SK-MEL-5 (cell line): Measurements from ENCODE around the gene CFD. TPM values are rescaled to one million over a fixed set of nuclear protein-coding genes. Genes with fewer than 3 reads are reported as not detected.

ENCODE experiments used
- DNase-seq: peaks from one replicate; pipeline ENCODE4 v3.0.0-alpha.2; 2016; ENCODE audit warnings: low read depth, low spot score
- in situ Hi-C: cut with HindIII; loops from 2 replicates; pipeline ENCODE4 v1.10.0; 2016; ENCODE audit warnings: low sequenced_read_pairs, high pct_unique_total_duplicates, low pct_unique_long_range_greater_than_20kb
- total RNA-seq: library from RNA; depleted of rRNA; stranded (reverse); fragments of >200 nt; shearing (Covaris generic); gene quantifications from 2 replicates; pipeline ENCODE4 v1.2.3, GENCODE V29; 2014

CFD gene
- total RNA-seq, 1 experiment from 2014 or later, result 4.3 TPM

DNA sequence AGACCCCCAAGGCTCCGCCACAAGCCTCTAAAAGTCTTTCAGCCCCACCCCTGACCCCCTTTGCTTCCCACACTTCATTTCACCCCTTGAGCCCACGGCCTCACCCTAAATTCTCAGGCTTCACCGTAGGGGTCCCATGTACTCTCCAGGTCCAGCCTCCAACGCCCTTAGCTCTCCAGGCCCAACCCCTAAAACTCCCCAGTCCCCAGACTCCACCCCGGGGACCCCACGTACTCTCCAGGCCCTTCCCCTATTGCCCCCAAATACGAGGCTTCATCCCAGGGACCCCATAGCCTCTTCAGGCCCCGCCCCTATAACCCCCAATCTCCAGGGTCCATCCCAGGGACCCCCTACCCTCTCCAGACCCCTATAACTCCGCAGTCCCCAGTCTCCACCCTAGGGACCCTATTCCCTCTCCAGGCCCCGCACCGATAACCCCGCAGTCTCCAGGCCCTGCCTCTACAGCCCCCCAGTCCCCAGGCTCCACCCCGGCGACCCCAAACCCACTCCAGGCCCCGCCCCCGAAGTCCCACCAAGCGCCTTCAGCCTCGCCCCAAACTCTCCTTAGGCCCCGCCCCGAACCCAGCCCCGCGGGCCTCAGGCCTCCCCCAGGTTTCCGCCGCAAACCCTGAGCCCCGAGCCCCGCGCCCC, 32.9 kb downstream of the CFD start:
- DNase-seq, result no peak
- in situ Hi-C loops, result no loop called here

DNA sequence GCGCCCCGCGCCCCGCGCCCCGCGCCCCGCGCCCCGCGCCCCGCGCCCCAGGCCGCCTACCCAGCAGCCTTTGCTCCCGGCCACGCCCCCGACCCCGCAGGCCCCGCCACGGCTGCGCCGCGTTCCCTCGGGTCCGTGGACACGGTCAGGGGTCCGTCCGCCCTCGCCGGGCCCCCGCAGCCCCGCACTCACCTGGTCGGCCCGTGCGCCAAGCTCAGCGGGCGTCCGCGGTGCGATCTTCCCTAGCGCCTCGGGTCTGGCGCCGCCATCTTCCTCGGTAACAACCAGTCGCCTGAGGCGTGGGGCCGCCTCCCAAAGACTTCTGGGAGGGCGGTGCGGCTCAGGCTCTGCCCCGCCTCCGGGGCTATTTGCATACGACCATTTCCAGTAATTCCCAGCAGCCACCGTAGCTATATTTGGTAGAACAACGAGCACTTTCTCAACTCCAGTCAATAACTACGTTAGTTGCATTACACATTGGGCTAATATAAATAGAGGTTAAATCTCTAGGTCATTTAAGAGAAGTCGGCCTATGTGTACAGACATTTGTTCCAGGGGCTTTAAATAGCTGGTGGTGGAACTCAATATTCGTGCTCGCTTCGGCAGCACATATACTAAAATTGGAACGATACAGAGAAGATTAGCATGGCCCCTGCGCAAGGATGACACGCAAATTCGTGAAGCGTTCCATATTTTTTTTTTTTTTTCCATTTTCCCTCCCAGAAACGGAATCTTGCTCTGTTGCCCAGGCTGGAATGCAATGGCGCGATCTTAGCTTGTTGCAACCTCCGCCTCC, 33.6 kb downstream of the CFD start, which contains the start of the genes MED16 and RNU6-9:
Gene MED16, minus strand, starts transcription at position 294 of the 796 bp plus-strand sequence. CDS start 2,056 bp downstream, outside the sequence.
Gene RNU6-9, plus strand, starts transcription at position 591 of the 796 bp plus-strand sequence.
- peak; percentile 91 for DNase-seq

DNA sequence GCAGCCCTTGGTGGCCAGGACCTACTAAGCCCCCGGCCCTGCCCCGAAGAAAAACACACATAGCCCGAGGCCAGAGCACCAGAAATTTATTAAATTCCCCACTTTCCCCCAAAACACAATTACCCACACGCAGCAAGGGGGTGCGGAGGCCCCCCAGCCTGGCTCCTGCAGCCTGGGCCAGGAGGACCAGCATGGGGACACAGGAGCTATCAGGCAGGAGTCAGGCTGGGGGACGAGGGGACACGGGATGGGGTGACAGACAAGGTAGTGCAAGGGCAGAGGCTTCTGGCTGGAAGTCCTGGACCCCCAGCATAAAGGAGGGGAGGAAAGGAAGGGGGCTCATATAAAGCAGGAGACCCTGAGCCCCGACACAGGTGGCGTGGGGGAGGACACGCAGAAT, 37.0 kb downstream of the CFD start:
- no peak for DNase-seq
- in situ Hi-C loops, result no loop called here

More for the DNA sequence above, 33.6 kb downstream of the CFD start, which contains the start of the genes MED16 and RNU6-9:
- in situ Hi-C loops, result no loop called here

DNA sequence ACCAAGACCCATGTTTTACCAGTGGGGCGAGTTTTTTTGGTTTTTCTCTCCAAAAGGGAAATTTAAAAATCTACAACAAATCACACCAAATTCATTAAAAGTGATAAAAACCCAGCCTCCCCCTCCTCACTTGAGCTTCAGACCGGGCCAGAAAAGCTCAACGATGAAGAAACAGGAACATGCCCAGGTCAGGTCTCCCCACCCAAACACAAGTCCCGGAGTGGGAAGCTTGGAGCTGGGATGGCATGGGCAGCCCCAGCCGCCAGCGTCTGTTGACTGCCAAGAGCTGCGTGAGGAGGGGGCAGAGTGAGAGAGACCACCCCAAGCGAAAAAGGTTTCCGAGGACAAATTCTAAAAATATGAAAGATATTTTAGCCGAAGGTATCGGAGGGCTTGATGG, 37.5 kb downstream of the CFD start:
- in situ Hi-C loops, result no loop called here
- DNase-seq, result no peak

DNA sequence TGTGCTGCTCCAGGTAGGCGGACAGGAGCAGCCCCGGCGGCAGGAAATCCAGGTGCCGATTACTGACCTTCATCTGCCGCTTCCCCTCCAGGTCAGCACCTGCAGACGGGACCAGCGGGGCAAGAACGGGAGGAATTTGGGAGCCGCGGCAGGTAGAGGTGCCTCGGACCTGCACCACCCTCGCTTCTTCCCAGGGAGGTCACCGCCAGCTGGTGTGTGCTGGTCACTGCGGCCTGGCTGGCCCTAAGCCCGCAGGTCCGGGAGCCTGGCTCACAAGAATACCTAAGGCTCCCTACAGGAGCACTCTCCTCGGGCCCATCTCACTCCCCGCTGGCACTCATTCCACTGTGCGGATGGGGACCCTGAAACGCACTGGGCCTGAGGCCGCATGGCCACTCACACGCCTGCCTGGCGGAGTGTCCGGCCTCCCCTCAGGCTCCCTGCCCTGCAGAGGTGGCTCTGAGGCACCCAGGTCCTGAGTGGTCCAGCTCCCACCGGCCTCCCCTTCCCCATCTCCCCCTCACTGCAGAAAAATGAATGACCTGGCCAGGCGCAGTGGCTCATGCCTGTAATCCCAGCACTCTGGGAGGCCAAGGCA, 38.1 kb downstream of the CFD start:
- no peak for DNase-seq
- in situ Hi-C loops, result no loop called here

DNA sequence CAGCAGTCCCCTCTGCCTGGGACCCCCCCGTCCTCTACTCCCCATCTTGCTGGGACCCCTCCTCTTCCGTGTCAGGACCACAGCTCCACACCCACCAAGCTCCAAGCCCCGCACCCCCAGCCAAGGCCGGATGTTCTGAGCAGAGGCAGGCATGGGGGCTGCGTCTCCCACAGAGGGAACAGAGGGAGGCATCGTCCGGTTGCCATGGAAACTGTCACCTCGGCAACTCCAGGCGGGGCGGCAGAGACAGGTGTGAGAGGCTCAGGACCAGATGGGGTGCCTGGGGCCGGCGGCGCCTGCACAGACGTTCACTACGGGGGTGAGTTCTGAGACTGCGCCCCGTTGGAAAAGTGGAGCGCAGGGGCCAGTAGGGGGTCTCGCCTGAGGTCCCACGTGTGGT, 39.2 kb downstream of the CFD start:
- in situ Hi-C loops, result no loop called here
- no peak for DNase-seq

DNA sequence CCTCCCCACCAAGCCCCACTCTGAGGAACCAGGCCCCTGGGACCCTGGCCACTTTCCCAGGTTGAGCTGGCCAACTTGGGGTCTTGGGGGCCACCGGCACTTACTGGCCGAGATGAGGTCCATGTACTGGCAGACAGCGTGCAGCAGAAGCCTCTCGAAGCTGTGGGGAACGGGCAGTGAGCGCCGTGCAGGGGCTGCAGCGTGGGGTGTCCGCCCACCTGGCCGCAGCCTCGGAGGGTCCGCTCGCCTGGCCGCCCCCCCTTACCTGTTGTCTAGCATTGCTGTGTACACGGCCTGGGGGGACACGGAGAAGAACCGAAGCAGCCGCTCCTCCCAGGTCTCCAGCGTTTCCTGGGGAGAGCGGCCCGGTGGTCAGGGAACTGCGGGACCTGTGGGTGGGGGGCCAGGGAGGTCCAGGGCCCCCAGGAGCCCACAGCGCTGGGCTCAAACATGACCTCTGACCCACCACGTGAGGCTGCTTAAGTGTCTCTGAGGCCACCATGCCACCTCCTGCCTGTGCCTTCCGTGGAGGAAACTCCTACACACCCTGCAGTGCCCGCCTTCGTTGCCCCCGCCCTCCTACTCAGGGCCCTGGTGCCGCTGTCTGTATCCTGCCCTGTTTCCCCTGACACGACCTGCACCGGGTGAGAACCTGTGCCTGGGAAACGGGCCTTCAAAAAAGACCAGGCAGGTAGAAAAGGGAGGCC, 40.0 kb downstream of the CFD start:
- no peak for DNase-seq
- in situ Hi-C loops, result no loop called here

DNA sequence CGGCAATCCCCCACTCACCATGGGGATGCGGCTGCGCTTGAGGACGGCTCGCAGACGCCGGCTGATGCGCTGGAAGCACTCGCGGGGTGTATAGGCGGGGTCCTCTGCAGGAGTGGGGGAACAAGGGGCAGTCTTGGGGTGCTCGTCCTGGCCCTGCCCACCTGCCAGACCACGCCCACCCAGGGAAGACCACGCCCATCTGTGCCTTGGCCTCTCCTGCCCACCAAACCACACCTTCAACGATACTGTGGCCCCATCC, 40.5 kb downstream of the CFD start:
- in situ Hi-C loops, result no loop called here
- DNase-seq, result no peak

DNA sequence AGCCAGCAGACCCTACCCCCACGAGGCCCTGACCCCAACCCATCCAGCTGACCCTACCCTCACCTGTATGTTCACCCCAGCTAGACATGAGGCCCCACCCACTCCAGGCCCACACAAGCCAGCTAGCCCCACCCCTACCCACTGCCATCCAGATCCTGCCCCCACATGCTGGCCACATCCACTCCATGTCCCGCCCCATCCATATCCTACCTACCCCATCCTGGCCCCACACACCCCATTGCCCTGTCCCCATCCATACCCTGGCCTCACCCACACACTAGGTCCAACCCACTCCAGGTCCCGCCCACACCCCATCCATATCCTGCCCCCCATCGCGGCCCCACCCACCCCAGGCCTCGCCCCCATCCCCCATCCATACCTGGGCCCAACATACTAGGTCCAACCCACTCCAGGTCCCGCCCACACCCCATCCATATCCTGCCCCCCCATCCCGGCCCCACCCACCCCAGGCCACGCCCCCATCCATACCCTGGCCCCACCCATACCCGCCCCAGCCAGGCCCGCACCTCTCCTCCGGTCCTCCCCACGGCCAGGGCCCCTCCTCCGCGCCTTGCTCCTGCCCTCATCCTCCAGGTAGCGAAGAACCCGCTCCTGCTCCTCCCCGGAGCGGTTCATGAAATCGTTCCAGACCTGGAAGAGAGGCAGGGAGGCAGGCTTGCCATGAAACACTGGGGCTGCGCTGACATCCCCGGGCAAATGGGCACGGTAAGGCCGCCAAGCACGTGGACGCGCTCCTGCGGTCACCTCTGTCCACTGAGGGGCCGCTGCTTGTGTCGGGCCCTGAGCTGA, 41.0 kb downstream of the CFD start:
- peak; percentile 29 for DNase-seq
- in situ Hi-C loops, result no loop called here

DNA sequence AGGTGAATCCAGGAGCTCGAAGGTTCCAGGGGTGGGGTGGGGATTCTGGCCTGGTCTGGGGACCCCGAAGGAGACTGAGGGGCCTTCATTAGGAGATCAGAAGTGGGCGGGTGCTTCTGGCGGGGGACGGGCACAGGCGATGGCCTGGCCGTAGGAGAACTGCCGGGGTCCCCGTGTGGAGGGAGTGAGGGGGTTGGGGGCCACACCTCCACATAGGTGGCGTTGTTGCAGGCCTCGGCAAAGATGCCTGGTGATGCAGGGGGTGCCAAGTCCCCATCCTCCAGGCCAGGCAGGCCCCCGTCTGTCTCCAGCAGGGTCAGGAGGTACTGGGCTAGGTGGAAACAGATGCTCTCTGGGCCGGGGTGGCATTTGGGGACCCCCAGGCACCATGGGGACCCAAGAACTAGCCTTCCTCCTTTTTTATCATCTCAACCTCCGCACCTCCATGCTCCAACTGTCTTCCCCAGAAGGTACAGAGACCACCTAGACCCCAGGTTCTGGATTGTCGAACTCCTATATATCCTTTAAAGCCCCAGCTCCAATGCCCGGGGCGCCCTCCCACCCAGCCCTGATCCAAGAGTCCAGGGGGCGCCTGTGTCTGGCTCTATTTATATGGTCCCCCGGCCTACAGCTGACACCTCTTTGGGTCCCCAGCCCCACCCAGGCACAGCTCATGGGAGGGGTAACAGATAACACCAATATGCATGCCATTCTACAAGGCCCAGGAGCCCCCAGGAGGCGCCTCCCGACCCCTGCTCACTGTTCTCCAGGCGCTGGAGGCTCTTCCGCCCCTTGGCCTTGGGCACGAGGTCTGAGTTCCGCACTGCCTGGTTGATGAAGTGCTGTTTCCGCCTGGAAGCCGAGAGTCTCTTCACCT, 42.0 kb downstream of the CFD start:
- in situ Hi-C loops, result no loop called here
- no peak for DNase-seq

DNA sequence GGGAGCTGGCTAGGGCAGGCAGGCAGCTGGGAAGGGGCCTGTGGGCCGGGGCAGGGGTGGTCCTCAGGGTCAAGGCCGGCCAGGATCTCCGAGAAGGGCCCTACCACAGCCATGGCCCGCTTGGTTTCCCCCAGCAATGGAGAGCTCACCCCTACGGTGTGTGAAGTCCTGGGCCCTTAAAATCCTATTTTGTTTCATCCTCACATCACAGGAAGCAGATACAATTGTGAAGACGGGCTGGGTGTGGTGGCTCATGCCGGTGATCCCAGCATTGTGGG, 42.6 kb downstream of the CFD start:
- in situ Hi-C loops, result no loop called here
- DNase-seq, result no peak

DNA sequence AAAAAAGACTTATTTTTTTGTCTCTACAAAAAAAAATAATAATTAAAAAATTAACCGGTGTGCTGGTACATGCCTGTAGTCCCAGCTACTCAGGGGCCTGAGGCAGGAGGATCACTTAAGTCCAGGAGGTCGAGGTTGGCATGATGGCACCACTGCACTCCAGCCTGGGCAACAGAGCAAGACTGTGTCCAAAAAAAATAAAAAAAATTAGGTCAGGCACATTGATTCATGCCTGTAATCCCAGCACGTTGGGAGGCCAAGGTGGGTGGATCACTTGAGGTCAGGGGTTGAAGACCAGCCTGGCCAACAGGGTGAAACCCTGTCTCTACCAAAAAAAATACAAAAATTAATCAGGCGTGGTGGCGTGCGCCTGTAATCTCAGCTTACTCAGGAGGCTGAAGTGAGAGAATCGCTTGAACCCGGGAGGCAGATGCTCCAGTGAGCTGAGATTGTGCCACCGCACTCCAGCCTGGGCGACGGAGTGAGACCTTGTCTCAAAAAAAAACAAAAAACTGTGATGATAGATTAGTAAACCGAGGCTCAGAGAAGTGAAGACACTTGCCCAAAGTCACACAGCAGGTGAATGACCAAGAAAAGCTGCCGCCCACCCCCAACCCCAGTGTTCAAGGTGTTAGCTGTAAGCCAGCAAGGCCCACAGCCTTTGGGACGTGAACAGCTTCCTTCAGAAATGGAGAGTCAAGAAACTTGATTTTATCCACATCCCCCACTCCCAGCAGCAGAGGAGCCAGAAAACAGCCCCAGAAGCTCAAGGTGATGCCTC, 43.2 kb downstream of the CFD start:
- in situ Hi-C loops, result no loop called here
- DNase-seq, result no peak

DNA sequence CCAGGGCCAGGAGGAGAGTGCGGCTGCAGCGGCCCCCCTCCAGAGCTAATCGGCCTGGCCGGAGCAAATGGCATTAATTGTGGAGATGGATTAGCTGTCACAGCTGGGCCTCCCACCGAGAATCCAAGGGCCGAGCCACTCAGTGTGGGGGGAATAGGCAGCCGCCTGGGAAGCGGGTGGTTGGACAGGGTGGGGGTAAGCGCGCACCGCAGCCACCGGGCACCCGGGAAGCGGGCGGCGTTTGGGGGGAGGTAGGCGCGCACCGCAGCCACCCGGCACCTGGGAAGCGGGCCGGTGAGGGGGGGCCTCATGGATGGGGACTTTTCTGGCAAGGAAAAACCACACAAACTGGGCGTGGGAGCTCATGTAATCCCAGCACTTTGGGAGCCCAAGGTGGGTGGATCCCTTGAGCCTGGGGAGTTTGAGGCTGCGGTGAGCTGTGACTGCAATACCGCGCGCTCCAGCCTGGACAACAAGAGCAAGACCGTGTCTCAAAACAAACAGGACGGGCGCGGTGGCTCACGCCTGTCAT, 43.9 kb downstream of the CFD start:
- no peak for DNase-seq
- in situ Hi-C loops, result no loop called here

DNA sequence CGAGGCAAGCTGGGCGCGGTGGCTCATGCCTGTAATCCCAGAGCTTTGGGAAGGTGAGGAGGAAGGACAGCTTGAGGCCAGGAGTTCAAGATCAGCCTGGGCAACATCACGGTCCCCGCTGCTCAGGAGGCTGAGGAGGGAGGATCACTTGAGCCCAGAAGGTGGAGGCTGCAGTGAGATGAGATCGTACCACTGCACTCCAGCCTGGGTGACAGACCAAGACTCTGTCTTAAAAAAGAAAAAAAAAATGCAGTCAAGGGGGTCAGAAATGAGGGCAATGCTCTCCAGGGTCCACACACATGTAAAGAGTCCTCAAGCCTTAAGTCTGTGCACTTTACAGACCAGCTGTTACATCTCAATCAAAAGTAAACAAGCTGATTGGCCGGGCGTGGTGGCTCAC, 45.1 kb downstream of the CFD start:
- DNase-seq, result no peak
- in situ Hi-C loops, result no loop called here

DNA sequence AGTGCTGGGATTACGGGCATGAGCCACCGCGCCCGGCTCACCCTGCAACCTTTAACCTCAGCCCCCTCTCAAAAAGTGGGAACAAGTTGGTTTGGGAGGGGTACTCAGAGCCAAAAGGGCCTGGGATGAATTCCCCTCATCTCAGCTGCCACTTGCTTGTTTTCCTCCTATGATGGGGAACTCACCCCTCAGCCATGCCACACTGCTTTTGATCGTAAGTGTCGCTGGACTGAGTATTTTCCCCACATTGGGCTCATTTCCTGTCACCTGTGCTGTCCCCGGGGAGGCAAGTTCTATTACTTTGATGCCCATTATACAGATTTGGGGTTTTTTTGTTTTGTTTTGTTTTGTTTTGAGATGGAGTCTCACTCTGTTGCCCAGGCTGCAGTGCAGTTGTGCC, 47.0 kb downstream of the CFD start:
- DNase-seq, result no peak
- in situ Hi-C loops, result no loop called here

DNA sequence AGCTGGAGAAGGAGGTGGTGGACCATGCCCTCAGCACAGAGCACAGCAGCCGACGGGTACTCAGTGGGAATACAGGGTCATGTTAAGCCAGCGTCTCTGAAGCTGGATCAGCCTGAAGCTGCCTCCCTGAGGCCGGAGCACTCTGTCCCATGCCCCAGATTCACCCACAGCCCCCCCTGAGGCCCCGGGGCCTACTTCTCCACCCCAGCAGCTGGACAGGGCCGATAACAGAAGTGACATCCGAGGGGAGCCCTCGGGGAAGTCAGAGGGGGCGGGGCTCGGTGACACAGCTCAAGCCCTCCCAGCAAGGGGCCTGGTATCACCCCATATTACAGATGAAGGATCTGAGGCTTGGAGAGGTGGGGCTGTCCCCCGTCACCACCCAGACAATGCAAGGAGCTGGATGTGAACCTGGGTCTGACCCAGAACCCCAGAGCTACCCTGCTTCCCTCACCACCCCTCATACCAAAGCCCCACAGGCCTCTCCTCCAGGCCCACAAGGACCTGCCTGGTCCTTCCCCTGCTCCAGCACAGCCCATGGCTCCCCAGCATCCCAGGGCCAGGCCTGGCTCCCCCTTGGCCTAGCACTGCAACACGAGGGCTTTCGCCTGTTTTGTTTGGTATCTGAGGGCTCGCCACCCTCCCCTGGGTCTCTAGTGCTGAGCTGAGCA, 47.9 kb downstream of the CFD start:
- in situ Hi-C loops, result no loop called here
- DNase-seq, result no peak
